ENCODE data around the gene ELFN2.

The ELFN2 gene

GRCh38 chr22:37353839-37354238, 73.4 kb downstream of the ELFN2 start:
- Mint-ChIP-seq H3K9me3 (no peaks in the 10 kb centered on the region), H3K36me3 (ENCODE audit: low read depth) (no peaks in the 10 kb centered on the region), H3K4me3 (no peak overlapping the region), H3K27ac (no peak overlapping the region), H3K27me3 (peaks cover 50% of the 10 kb centered on the region), H3K4me1 (ENCODE audit: low read depth) (peaks cover 9% of the 10 kb centered on the region)
- intact Hi-C loops (cut with micrococcal nuclease) = no loop called here

GRCh38 chr22:37352481-37352880, 74.8 kb downstream of the ELFN2 start:
- Mint-ChIP-seq H3K9me3 (no peaks in the 10 kb centered on the region), H3K4me3 (no peak overlapping the region), H3K27ac (no peak overlapping the region), H3K27me3 (peaks cover 41% of the 10 kb centered on the region), H3K36me3 (ENCODE audit: low read depth) (no peaks in the 10 kb centered on the region), H3K4me1 (ENCODE audit: low read depth) (peaks cover 2% of the 10 kb centered on the region)
- intact Hi-C loops (cut with micrococcal nuclease) = no loop called here

- intact Hi-C loops (cut with micrococcal nuclease) = no loop called here
- no peak overlapping the region for H3K4me3 Mint-ChIP-seq
- H3K9me3 Mint-ChIP-seq = no peaks in the 10 kb centered on the region
- no peak overlapping the region for H3K27ac Mint-ChIP-seq
- H3K36me3 Mint-ChIP-seq (ENCODE audit: low read depth) = no peaks in the 10 kb centered on the region
- H3K4me1 Mint-ChIP-seq (ENCODE audit: low read depth) = no peaks in the 10 kb centered on the region
- H3K27me3 Mint-ChIP-seq = peaks cover 43% of the 10 kb centered on the region
These were observed 76.0 kb downstream of the ELFN2 start for GRCh38 chr22:37351232-37351631.

GRCh38 chr22:37349043-37349814, 78.0 kb downstream of the ELFN2 start:
- H3K4me1 Mint-ChIP-seq (ENCODE audit: low read depth) = no peaks in the 10 kb centered on the region
- no peaks in the 10 kb centered on the region for H3K9me3 Mint-ChIP-seq
- H3K4me3 Mint-ChIP-seq = no peak overlapping the region
- peaks cover 46% of the 10 kb centered on the region for H3K27me3 Mint-ChIP-seq
- H3K27ac Mint-ChIP-seq = no peak overlapping the region
- H3K36me3 Mint-ChIP-seq (ENCODE audit: low read depth) = no peaks in the 10 kb centered on the region
- intact Hi-C loops (cut with micrococcal nuclease) = no loop called here

GRCh38 chr22:37346505-37346895, 80.8 kb downstream of the ELFN2 start:
- Mint-ChIP-seq H3K36me3 (ENCODE audit: low read depth) (no peaks in the 10 kb centered on the region), H3K4me1 (ENCODE audit: low read depth) (no peaks in the 10 kb centered on the region), H3K9me3 (no peaks in the 10 kb centered on the region), H3K27ac (no peak overlapping the region), H3K27me3 (peaks cover 41% of the 10 kb centered on the region), H3K4me3 (no peak overlapping the region)
- intact Hi-C loops (cut with micrococcal nuclease) = no loop called here

- Mint-ChIP-seq H3K27ac (no peak overlapping the region), H3K36me3 (ENCODE audit: low read depth) (no peaks in the 10 kb centered on the region), H3K9me3 (no peaks in the 10 kb centered on the region), H3K4me3 (no peak overlapping the region), H3K4me1 (ENCODE audit: low read depth) (no peaks in the 10 kb centered on the region), H3K27me3 (peaks cover 40% of the 10 kb centered on the region)
- intact Hi-C loops (cut with micrococcal nuclease) = no loop called here
These were observed 81.3 kb downstream of the ELFN2 start for GRCh38 chr22:37345863-37346504.

GRCh38 chr22:37344735-37345449, 82.4 kb downstream of the ELFN2 start:
- no peaks in the 10 kb centered on the region for H3K9me3 Mint-ChIP-seq
- no peaks in the 10 kb centered on the region for H3K4me1 Mint-ChIP-seq (ENCODE audit: low read depth)
- intact Hi-C loops (cut with micrococcal nuclease) = no loop called here
- H3K4me3 Mint-ChIP-seq = no peak overlapping the region
- H3K27me3 Mint-ChIP-seq = peaks cover 47% of the 10 kb centered on the region
- H3K27ac Mint-ChIP-seq = no peak overlapping the region
- no peaks in the 10 kb centered on the region for H3K36me3 Mint-ChIP-seq (ENCODE audit: low read depth)

- Mint-ChIP-seq H3K4me3 (no peak overlapping the region), H3K36me3 (ENCODE audit: low read depth) (no peaks in the 10 kb centered on the region), H3K9me3 (no peaks in the 10 kb centered on the region), H3K27ac (no peak overlapping the region), H3K27me3 (peaks cover 46% of the 10 kb centered on the region), H3K4me1 (ENCODE audit: low read depth) (no peaks in the 10 kb centered on the region)
- intact Hi-C loops (cut with micrococcal nuclease) = no loop called here
These were observed 83.2 kb downstream of the ELFN2 start for GRCh38 chr22:37343863-37344734.

- Mint-ChIP-seq H3K27me3 (peaks cover 47% of the 10 kb centered on the region), H3K27ac (no peak overlapping the region), H3K4me3 (no peak overlapping the region), H3K4me1 (ENCODE audit: low read depth) (no peaks in the 10 kb centered on the region), H3K36me3 (ENCODE audit: low read depth) (no peaks in the 10 kb centered on the region), H3K9me3 (no peaks in the 10 kb centered on the region)
- intact Hi-C loops (cut with micrococcal nuclease) = no loop called here
These were observed 83.9 kb downstream of the ELFN2 start for GRCh38 chr22:37343348-37343747.

GRCh38 chr22:37342065-37342464, 85.2 kb downstream of the ELFN2 start:
- Mint-ChIP-seq H3K27me3 (peaks cover 60% of the 10 kb centered on the region), H3K4me3 (no peak overlapping the region), H3K27ac (no peak overlapping the region), H3K36me3 (ENCODE audit: low read depth) (no peaks in the 10 kb centered on the region), H3K4me1 (ENCODE audit: low read depth) (no peaks in the 10 kb centered on the region), H3K9me3 (no peaks in the 10 kb centered on the region)
- intact Hi-C loops (cut with micrococcal nuclease) = no loop called here

GRCh38 chr22:37340331-37341262, 86.7 kb downstream of the ELFN2 start:
- no peaks in the 10 kb centered on the region for H3K36me3 Mint-ChIP-seq (ENCODE audit: low read depth)
- H3K27ac Mint-ChIP-seq = no peak overlapping the region
- no peaks in the 10 kb centered on the region for H3K9me3 Mint-ChIP-seq
- peaks cover 69% of the 10 kb centered on the region for H3K27me3 Mint-ChIP-seq
- no peak overlapping the region for H3K4me3 Mint-ChIP-seq
- no peaks in the 10 kb centered on the region for H3K4me1 Mint-ChIP-seq (ENCODE audit: low read depth)
- intact Hi-C loops (cut with micrococcal nuclease) = no loop called here

- Mint-ChIP-seq H3K27ac (no peak overlapping the region), H3K9me3 (no peaks in the 10 kb centered on the region), H3K4me3 (no peak overlapping the region), H3K27me3 (peaks cover 73% of the 10 kb centered on the region), H3K36me3 (ENCODE audit: low read depth) (no peaks in the 10 kb centered on the region), H3K4me1 (ENCODE audit: low read depth) (peaks cover 6% of the 10 kb centered on the region)
- intact Hi-C loops (cut with micrococcal nuclease) = no loop called here
These were observed 88.6 kb downstream of the ELFN2 start for GRCh38 chr22:37338539-37339246.

Data from dendritic cell treated with granulocyte-macrophage colony-stimulating factor and Interleukin-4, amounts not matched to agents 40 ng/mL and 50 ng/mL, for 4 days (primary cell).